ENCODE data around the gene DUOX2.
"Not testable (repeated sequence)": the region's sequence is repeated elsewhere in the genome, so short reads cannot be mapped to it uniquely, and the experiment has no call there.

GRCh38 chr15:45042859-45043258, 71.1 kb downstream of the DUOX2 start:
- TF ChIP-seq CTCF (conservative IDR thresholded peaks at IDR 0.05); EZH2 (IDR thresholded peaks at IDR 0.05; ENCODE audit: low read depth): not testable (repeated sequence)
